ENCODE data around the gene SPRR3. TPM values are rescaled to one million over a fixed set of nuclear protein-coding genes. Genes with fewer than 3 reads are reported as not detected.
A peak's percentile ranks its signal among the peaks of the same experiment; 100 is the strongest.
"Not testable (repeated sequence)": the region's sequence is repeated elsewhere in the genome, so short reads cannot be mapped to it uniquely, and the experiment has no call there.

The SPRR3 gene
- total RNA-seq, 1 donor from 2014 or later: not detected

GRCh38 chr1:152983234-152983633, 18.3 kb upstream of the SPRR3 start:
- no peak for DNase-seq (ENCODE audit: low read depth in 2 of 2)

DNA sequence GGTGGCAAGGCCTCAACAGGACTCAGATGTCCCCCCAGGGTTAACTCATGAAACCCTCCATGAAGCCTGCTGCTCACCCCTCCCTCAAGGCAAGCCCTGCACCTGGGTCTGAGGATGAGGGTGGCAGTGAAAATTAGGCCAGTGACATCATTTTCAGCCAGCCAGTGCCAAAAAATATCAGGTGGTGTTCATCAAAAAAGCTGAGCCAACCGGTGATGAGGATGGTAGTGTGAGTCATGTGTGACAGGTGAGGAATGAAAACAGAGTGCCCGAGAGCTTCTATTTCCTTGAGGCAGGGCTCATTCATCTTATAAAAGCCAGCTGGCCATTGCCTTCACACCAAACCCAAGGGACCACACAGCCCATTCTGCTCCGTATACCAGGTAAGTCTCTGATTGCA, 17.8 kb upstream of the SPRR3 start, which contains the start of gene SPRR1A:
TSS of gene SPRR1A (plus strand) at position 339 of the 400 bp plus-strand sequence. CDS start 1,150 bp downstream, outside the sequence.
- no peak for DNase-seq (ENCODE audit: low read depth in 2 of 2)

GRCh38 chr1:152986578-152986977, 15.0 kb upstream of the SPRR3 start:
- DNase-seq (ENCODE audit: low read depth in 2 of 2): no peak

DNA sequence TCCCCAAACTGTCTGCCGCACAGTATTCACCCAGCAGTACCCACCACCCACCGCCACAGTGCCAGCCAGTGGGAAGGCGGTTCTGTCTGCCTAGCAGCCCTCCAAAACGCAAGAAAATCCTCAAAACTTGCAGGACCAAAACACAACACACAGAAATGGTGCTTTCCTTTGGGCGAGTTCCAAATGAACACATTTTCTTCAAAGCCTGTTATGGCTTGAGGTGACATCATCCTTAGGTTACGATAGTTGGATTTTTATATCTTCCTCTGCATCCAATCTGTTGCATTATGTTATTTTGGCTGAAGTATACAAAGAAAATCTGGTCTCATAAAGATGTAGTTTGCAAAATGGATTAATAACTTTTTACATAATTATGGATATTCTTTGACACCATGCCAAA, 8.4 kb upstream of the SPRR3 start:
- no peak for DNase-seq (ENCODE audit: low read depth in 2 of 2)

- DNase-seq (ENCODE audit: low read depth in 2 of 2): no peak
These were observed 5.7 kb upstream of the SPRR3 start for GRCh38 chr1:152995842-152996241.

- no peak for DNase-seq (ENCODE audit: low read depth in 2 of 2)
These were observed 4.7 kb upstream of the SPRR3 start for GRCh38 chr1:152996633-152997400.

GRCh38 chr1:152997901-152998300, 3.6 kb upstream of the SPRR3 start:
- no peak for DNase-seq (ENCODE audit: low read depth in 2 of 2)

DNA sequence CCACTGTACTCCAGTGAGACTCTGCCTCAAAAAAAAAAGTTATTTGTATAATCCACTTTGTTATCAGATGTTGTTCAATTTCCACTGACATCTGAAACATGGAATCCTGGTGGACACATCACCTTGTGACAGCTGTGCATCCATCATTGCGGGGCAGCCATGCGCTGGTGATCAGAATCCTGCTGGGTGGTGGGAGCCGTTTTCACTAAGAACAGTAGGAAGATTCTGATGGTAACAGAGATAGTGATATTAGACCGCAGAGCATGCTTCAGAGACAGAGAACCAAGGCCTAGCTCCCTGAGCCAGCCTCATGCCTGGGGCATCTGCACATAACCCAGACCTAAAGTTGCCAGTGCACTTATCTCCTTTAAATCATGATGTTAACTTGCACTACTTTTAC, 3.1 kb upstream of the SPRR3 start:
- DNase-seq (ENCODE audit: low read depth in 2 of 2): no peak

DNA sequence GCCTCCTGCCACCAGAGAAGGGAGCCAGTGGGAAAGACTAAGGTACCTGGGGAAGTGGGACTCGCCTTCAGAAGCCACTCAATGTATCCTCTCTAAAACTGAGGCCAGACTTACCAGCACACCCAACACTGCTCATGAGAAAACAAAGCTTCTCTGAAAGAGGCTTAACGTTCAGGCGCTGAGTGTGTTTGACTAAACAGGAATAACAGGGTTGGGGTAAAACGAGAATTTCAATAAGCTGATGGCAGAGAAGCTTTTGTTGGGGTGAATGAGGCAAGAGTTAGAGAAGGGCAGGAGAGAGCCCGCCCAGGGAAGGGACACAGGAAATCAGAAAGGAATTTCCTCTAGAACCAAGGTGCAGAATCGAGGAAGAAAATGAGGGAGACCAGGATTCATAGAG, 1.7 kb upstream of the SPRR3 start:
- DNase-seq (ENCODE audit: low read depth in 2 of 2): no peak

DNA sequence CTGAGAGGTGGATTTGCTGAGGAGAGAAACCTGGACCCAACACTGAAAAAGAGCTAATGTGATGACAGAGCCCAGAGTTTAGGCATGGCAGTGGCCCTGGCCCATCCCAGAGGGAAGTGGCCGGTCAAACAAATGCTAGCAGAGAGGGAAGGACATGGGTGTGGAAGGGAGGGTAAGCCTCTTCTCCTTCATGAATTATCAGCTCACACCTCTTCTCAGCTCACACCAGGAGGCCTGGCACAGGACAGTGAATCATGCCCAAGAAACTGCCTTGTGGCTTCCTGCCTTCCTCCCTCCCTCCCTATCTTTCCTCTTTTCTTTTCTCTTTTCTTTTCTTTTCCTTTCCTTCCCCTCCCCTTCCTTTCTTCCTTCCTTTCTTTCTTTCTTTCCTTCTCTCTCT, 1.3 kb upstream of the SPRR3 start:
- no peak for DNase-seq (ENCODE audit: low read depth in 2 of 2)

GRCh38 chr1:153011235-153011758, 9.7 kb downstream of the SPRR3 start:
- not testable (repeated sequence) for DNase-seq (ENCODE audit: low read depth in 2 of 2)

DNA sequence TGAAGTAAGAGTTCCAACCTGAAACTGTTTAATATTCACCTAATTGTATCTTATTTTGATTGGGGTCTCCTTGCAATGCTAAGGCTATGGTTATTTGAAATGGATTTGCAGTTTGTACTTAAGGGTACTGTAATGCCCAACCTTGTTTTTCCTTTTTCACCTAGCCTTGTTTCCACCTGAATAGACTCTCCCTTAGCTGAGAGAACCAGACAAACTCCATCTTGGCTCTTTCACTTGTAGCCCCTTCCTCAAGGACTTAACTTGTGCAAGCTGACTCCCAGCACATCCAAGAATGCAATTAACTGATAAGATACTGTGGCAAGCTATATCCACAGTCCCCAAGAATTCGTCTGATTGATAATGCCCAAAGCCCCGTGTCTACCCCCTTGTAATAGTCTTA, 20.3 kb downstream of the SPRR3 start:
- not testable (repeated sequence) for DNase-seq (ENCODE audit: low read depth in 2 of 2)

DNA sequence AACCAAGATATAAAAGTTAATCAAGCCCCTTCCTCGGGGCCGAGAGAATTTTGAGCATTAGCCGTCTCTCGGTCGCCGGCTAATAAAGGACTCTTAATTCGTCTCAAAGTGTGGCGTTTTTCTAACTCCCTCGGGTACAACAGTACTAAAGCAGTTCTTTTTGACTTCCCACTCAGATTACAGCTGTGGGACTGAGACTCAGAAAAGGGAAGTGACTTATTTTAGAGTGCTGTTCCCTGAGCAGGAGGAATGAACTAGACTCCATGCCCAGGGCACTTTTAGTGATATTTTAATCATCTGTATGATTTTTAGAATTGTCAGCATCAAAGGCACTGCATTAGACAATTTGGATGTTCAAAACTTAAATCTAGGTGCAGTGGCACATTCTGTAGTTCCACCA, 20.8 kb downstream of the SPRR3 start:
- DNase-seq (ENCODE audit: low read depth in 2 of 2): not testable (repeated sequence)

DNA sequence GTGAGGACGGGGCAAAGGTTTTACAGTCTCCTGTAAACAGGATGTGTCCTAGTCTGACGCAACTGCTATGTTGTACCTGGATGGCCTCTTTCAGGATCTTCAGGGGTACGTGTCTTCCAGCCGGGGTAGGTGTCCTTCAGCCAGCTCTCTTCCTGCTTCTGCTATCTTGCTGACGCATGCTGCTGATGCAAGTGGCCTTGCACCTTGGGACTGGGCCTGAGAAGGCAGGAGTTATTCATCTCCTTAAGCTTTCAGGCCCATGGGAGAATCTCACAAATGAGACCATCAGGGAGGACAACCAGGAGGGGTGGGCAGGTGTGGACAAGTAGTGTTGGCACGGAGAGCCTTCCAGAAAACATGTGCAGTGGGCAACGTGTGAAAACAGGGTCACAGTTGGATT, 21.6 kb downstream of the SPRR3 start:
- no peak for DNase-seq (ENCODE audit: low read depth in 2 of 2)

GRCh38 chr1:153024413-153024812, 22.9 kb downstream of the SPRR3 start:
- DNase-seq (ENCODE audit: low read depth in 2 of 2): no peak

- DNase-seq (ENCODE audit: low read depth in 2 of 2): no peak
These were observed 24.2 kb downstream of the SPRR3 start for GRCh38 chr1:153025797-153026196.

GRCh38 chr1:153028766-153029165, 27.2 kb downstream of the SPRR3 start:
- DNase-seq (ENCODE audit: low read depth in 2 of 2): no peak

DNA sequence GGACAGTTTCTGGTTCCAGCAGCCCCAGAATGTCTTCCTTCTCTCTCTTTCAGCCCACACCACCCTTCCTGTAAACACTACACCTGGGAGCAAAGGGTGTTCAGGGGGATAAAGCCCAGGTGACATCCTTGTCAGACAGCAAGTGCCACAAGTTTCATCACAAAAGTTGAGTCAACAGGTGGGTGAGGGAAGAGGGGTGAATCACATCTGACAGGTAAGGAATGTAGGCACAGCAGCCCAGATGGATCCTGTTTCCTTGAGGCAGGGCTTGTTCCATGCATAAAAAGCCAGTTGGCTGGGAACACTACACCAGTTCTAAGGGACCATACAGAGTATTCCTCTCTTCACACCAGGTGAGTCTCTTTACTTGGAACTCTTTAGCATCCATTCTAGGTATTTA, 29.3 kb downstream of the SPRR3 start, which contains the start of gene SPRR1B:
TSS of gene SPRR1B (plus strand) at position 309 of the 400 bp plus-strand sequence. CDS start 1,143 bp downstream, outside the sequence.
- DNase-seq (ENCODE audit: low read depth in 2 of 2): no peak

- no peak for DNase-seq (ENCODE audit: low read depth in 2 of 2)
These were observed 30.5 kb downstream of the SPRR3 start for GRCh38 chr1:153032073-153032472.

- DNase-seq (ENCODE audit: low read depth in 2 of 2): peak; percentile 0 to 35
These were observed 31.2 kb downstream of the SPRR3 start for GRCh38 chr1:153032677-153033308.

- no peak for DNase-seq (ENCODE audit: low read depth in 2 of 2)
These were observed 33.7 kb downstream of the SPRR3 start for GRCh38 chr1:153035211-153035610.

DNA sequence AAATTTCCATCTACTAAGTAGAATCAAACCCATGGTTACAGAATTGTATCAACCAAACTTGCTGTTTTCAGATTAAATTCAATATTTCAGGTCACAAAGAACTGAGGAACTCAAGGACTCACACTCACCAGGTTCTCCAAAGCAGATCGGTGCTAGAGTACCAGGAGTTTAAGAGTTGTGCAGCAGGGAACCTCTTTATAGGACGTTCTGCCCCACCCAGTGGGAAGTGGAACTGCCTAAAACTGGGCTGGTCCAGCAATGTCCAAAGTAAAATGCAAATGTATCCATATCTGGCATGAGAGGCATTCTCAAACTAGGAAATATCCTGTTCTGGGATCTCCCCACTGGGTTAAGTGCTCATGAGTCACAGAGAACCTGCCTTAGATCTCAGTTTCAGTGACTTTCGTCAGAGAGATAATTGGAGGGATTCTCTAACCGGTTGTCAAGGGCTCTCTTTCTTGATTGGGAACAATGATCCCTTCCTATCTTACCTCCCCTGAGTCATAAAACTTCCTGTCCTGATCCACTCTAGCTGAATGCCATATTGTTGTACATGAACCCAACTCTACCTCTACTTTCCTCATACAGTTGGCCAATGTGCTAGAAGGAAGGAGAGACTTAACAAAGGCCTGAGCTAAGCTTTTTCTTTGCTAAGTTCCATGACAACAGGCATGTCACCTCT, 39.5 kb downstream of the SPRR3 start, which contains the start of gene SPRR2D:
TSS of gene SPRR2D (minus strand) at position 171 of the 682 bp plus-strand sequence. CDS start 774 bp downstream, outside the sequence.
- no peak for DNase-seq (ENCODE audit: low read depth in 2 of 2)

Data from lung microvascular endothelial cell (primary cell).